Hematopoietic multipotent progenitor cell treated with erythropoietin and hydrocortisone succinate and interleukin-3 and kit ligand, for 15 days (in vitro differentiated cells): ENCODE results near the gene FBXL15.
"Not testable (repeated sequence)": the region's sequence is repeated elsewhere in the genome, so short reads cannot be mapped to it uniquely, and the experiment has no call there.

Source experiments
- DNase-seq: peaks from one replicate; pipeline ENCODE4 v3.0.0-alpha.2; 2015; ENCODE audit warnings: low spot score

FBXL15 gene

GRCh38 chr10:102431452-102432124 is 11.0 kb downstream of the FBXL15 start:
- no peak for DNase-seq

- DNase-seq, result peak; percentile 94
Observed at GRCh38 chr10:102432162-102432950, 11.7 kb downstream of the FBXL15 start, which contains the start of gene CUEDC2. CUEDC2 (minus strand) TSS chr10:102432574; CDS start chr10:102425188, 7,386 bp downstream.

GRCh38 chr10:102433619-102434046 is 13.0 kb downstream of the FBXL15 start:
- no peak for DNase-seq

- no peak for DNase-seq
Observed at GRCh38 chr10:102434394-102435132, 13.9 kb downstream of the FBXL15 start.

GRCh38 chr10:102435133-102435497 is 14.5 kb downstream of the FBXL15 start:
- no peak for DNase-seq

- DNase-seq, result no peak
Observed at GRCh38 chr10:102435529-102436233, 15.0 kb downstream of the FBXL15 start.

- no peak for DNase-seq
Observed at GRCh38 chr10:102436312-102436711, 15.7 kb downstream of the FBXL15 start.

GRCh38 chr10:102437515-102437914 is 16.9 kb downstream of the FBXL15 start:
- DNase-seq, result no peak

GRCh38 chr10:102438374-102438773 is 17.7 kb downstream of the FBXL15 start:
- DNase-seq, result no peak

GRCh38 chr10:102444851-102445250 is 24.2 kb downstream of the FBXL15 start:
- no peak for DNase-seq

- peak; percentile 82 for DNase-seq
Observed at GRCh38 chr10:102449321-102450123, 28.9 kb downstream of the FBXL15 start.

- no peak for DNase-seq
Observed at GRCh38 chr10:102450124-102450373, 29.4 kb downstream of the FBXL15 start.

GRCh38 chr10:102450374-102451104 is 29.9 kb downstream of the FBXL15 start:
- peak; percentile 76 for DNase-seq

GRCh38 chr10:102451105-102451969 is 30.7 kb downstream of the FBXL15 start, which contains the start of gene C10orf95:
C10orf95 (minus strand) TSS chr10:102451543; CDS start chr10:102451093, 450 bp downstream.
- no peak for DNase-seq

- DNase-seq, result peak; percentile 34
Observed at GRCh38 chr10:102452672-102453340, 32.2 kb downstream of the FBXL15 start.

- DNase-seq, result no peak
Observed at GRCh38 chr10:102453502-102453901, 32.9 kb downstream of the FBXL15 start.

- DNase-seq, result not testable (repeated sequence)
Observed at GRCh38 chr10:102454662-102455487, 34.2 kb downstream of the FBXL15 start.

GRCh38 chr10:102455893-102456471 is 35.3 kb downstream of the FBXL15 start:
- no peak for DNase-seq
